Thyroid gland (tissue), 4 donors: ENCODE results near the gene AZGP1. TPM values are rescaled to one million over a fixed set of nuclear protein-coding genes. Genes with fewer than 3 reads are reported as not detected.

Experiments used
- DNase-seq, 2 donors: peaks; one replicate each; pipeline ENCODE4 v3.0.0-alpha.2; 2019
- H3K27ac ChIP-seq, 3 donors: fragments of 200-600 bp; sonication (generic); 1 replicate in 2 of 3; 2 replicates in 1 of 3; pipeline ENCODE4 v1.5.1; 2016 to 2019; ENCODE audit warnings: mild to moderate bottlenecking in 1 of 3, moderate library complexity in 1 of 3
- H3K27me3 ChIP-seq: fragments of 200-600 bp; sonication (generic); one replicate; pipeline ENCODE4 v1.5.1; 2019
- H3K36me3 ChIP-seq, 2 donors: fragments of 200-600 bp; sonication (generic); one replicate each; pipeline ENCODE4 v1.5.1; 2016 to 2019
- H3K4me1 ChIP-seq, 2 donors: fragments of 200-600 bp; sonication (generic); one replicate each; pipeline ENCODE4 v1.5.1; 2017 to 2019
- H3K4me3 ChIP-seq, 3 donors: fragments of 200-600 bp; sonication (generic); replicated peaks in 1 of 3; 1 replicate in 2 of 3; 2 replicates in 1 of 3; pipeline ENCODE4 v1.5.1; 2016; ENCODE audit warnings: mild to moderate bottlenecking in 1 of 3
- H3K9me3 ChIP-seq: fragments of 200-600 bp; sonication (generic); one replicate; pipeline ENCODE4 v1.5.1; 2017
- POLR2A ChIP-seq, 2 donors: fragments of 450-650 bp; IDR thresholded peaks; one replicate each; pipeline ENCODE4 v1.6.1; 2017; ENCODE audit warnings: antibody characterized with exemption in 2 of 2, mild to moderate bottlenecking in 2 of 2, moderate library complexity in 1 of 2
- WGBS, 2 donors: methylation state at CpG; one replicate each; pipeline ENCODE4 v1.1.5; 2017; 5-methylcytosine and 5-hydroxymethylcytosine counted together
- intact Hi-C: fragments of 100-400 bp; cut with DNase I; formaldehyde crosslinking; loops from one replicate; pipeline ENCODE4 v1.15.1; 2023
- total RNA-seq, 4 donors: library from RNA; depleted of rRNA; stranded (reverse); fragments of >200 nt; gene quantifications; one replicate each; pipeline ENCODE4 v1.2.3, GENCODE V29; 2016
- TF ChIP-seq, protein P1 (sequence below), 6 experiments: fragments of 200-600 bp in 3 of 6; fragments of 450-650 bp in 3 of 6; sonication (generic) in 3 of 6; IDR thresholded peaks; one replicate each; pipeline ENCODE4 v1.5.1; 2016 to 2019; ENCODE audit warnings: antibody characterized with exemption in 6 of 6, mild to moderate bottlenecking in 2 of 6, inconsistent platforms in 1 of 6, moderate library complexity in 1 of 6

Gene AZGP1
- total RNA-seq = 1 to 10 TPM in 3 of 4 donors, not detected in 1; 1.6 to 3.5 (median 3.1) TPM

DNA sequence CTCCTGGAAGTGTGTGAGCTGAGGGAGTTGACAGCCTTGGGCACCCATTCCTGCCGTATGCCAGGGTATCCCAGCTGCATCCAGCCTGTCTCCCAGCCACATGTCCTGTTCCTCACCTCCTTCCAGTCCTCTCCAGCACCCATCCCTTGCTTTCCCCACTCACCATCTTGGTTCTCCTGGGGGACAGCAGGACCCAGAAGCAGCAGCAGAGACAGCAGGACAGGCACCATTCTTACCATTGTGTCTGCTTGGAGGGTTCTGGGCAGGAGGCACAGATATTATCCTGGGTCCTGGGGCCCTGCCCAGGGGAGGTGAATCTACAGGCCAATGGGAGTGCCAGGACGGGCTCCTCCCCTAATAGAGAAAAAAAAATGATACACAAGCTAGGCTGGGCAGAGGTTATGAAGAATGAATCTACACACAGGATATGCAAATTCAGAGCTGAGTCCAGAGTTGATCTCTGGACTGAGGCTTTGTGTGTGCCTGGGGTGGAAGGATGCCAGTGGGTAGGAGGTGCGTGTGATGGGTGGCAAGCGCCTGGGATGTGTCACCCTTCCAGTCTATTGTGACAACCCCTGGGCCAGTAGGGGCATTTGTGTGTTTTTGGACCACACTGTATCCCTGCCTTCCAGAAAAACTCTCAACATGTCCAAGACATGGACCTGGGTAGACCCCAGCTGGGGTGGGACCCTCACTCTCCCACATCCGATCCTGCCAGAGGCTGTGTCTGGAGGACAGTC, at the start of gene AZGP1:
Gene AZGP1 (minus strand): TSS at position 250 of the 740 bp plus-strand sequence. CDS start 11 bp downstream, at position 239.
- Histone ChIP-seq H3K27ac (no peak within 1 kb of the TSS), H3K4me1 (no peaks in the 10 kb centered on the region), H3K36me3 (no peaks in the 10 kb centered on the region), H3K9me3 (no peaks in the 10 kb centered on the region), H3K27me3 (no peaks in the 10 kb centered on the region), H3K4me3 (no peak within 1 kb of the TSS)
- TF ChIP-seq, protein P1, sequence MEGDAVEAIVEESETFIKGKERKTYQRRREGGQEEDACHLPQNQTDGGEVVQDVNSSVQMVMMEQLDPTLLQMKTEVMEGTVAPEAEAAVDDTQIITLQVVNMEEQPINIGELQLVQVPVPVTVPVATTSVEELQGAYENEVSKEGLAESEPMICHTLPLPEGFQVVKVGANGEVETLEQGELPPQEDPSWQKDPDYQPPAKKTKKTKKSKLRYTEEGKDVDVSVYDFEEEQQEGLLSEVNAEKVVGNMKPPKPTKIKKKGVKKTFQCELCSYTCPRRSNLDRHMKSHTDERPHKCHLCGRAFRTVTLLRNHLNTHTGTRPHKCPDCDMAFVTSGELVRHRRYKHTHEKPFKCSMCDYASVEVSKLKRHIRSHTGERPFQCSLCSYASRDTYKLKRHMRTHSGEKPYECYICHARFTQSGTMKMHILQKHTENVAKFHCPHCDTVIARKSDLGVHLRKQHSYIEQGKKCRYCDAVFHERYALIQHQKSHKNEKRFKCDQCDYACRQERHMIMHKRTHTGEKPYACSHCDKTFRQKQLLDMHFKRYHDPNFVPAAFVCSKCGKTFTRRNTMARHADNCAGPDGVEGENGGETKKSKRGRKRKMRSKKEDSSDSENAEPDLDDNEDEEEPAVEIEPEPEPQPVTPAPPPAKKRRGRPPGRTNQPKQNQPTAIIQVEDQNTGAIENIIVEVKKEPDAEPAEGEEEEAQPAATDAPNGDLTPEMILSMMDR (IDR thresholded peaks at IDR 0.05) = no peak
- no peak for TF ChIP-seq POLR2A (IDR thresholded peaks at IDR 0.05)
- no peak for DNase-seq
- 74 to 85% methylated on average over 5 of the region's 5 CpGs for WGBS, 2 donors
- intact Hi-C loops = loop anchor here (5.0 kb wide), 2 partner anchors 54 to 156 kb away; no protein-coding TSS in a partner anchor

DNA sequence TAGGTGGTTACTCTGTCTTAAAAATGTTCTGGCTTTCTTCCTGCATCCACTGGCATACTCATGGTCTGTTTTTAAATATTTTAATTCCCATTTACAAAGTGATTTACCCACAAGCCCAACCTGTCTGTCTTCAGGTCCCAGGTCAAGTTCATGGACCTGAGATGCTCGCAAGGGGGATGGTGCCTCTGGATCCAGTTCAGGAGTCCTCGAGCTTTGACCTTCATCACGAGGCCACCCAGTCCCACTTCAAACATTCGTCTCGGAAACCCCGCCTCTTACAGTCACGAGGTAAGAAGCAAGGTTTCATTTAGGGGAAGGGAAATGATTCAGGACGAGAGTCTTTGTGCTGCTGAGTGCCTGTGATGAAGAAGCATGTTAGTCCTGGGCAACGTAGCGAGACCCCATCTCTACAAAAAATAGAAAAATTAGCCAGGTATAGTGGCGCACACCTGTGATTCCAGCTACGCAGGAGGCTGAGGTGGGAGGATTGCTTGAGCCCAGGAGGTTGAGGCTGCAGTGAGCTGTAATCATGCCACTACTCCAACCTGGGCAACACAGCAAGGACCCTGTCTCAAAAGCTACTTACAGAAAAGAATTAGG, 48.3 kb upstream of the AZGP1 start:
- no peak overlapping the region for H3K4me3 ChIP-seq
- no peak overlapping the region for H3K27ac ChIP-seq
- peaks cover 24 to 31% of the 10 kb centered on the region in 2 donors for H3K36me3 ChIP-seq
- H3K9me3 ChIP-seq = no peaks in the 10 kb centered on the region
- TF ChIP-seq, protein P1 (IDR thresholded peaks at IDR 0.05) = no peak
- no peak for TF ChIP-seq POLR2A (IDR thresholded peaks at IDR 0.05)
- DNase-seq = no peak
- H3K4me1 ChIP-seq = no peaks in the 10 kb centered on the region
- 91 to 93% methylated on average over 12 of the region's 12 CpGs for WGBS, 2 donors
- no peaks in the 10 kb centered on the region for H3K27me3 ChIP-seq
- intact Hi-C loops = no loop called here

DNA sequence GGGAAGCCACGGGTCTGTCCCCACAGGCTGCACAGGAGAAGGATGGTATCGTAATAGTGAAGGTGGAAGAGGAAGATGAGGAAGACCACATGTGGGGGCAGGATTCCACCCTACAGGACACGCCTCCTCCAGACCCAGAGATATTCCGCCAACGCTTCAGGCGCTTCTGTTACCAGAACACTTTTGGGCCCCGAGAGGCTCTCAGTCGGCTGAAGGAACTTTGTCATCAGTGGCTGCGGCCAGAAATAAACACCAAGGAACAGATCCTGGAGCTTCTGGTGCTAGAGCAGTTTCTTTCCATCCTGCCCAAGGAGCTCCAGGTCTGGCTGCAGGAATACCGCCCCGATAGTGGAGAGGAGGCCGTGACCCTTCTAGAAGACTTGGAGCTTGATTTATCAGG, 47.7 kb upstream of the AZGP1 start:
- 90 to 93% methylated on average over 12 of the region's 12 CpGs for WGBS, 2 donors
- peaks cover 24 to 31% of the 10 kb centered on the region in 2 donors for H3K36me3 ChIP-seq

DNA sequence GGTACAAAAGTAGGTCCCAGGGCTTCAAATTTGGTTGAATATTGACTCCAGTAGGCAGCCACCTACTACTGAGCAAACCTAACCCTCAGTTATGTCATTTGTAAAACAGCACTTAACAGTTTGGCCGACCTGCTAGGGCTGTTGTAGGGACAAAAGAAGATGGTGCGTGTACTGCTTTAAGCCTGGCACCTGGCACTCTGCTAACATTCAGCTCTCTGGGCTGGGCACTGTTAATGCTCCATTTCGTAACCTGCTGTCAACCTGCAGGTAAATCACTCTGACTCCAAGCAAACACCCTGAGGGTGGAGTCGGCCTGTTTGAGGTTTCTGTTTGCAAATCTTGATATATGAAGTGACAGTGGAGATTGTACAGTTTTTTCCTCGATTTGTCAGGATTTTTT, 46.8 kb upstream of the AZGP1 start:
- Histone ChIP-seq H3K4me3 (no peak overlapping the region), H3K4me1 (peaks cover 2% of the 10 kb centered on the region in 2 donors), H3K36me3 (peaks cover 24 to 31% of the 10 kb centered on the region in 2 donors), H3K27ac (no peak overlapping the region), H3K27me3 (no peaks in the 10 kb centered on the region), H3K9me3 (no peaks in the 10 kb centered on the region)
- WGBS, 2 donors = 85 to 90% methylated on average over 5 of the region's 5 CpGs
- intact Hi-C loops = no loop called here
- no peak for DNase-seq
- TF ChIP-seq, protein P1 (IDR thresholded peaks at IDR 0.05) = no peak
- no peak for TF ChIP-seq POLR2A (IDR thresholded peaks at IDR 0.05)

More for the DNA sequence above, 47.7 kb upstream of the AZGP1 start:
- no peak overlapping the region for H3K4me3 ChIP-seq
- TF ChIP-seq, protein P1 (IDR thresholded peaks at IDR 0.05) = no peak
- no peak for TF ChIP-seq POLR2A (IDR thresholded peaks at IDR 0.05)
- H3K9me3 ChIP-seq = no peaks in the 10 kb centered on the region
- intact Hi-C loops = no loop called here
- H3K4me1 ChIP-seq = no peaks in the 10 kb centered on the region
- no peaks in the 10 kb centered on the region for H3K27me3 ChIP-seq
- no peak overlapping the region for H3K27ac ChIP-seq
- no peak for DNase-seq

DNA sequence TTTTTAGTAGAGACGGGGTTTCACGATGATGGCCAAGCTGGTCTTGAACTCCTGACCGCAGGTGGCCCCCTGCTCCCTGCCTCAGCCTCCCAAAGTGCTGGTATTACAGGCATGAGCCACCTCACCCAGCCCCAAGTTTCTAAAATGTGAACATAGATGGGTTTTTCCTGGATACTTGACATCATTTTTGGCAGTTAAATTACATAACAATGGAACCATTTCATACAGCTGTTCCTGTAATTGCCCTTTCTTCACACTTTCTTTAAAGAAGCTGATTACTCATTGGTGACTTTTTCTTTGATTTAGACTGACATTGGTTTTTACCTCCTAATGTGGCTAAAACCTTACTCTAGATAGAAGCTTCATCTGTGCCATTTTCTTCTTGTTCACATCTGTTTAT, 45.5 kb upstream of the AZGP1 start:
- Histone ChIP-seq H3K27me3 (no peaks in the 10 kb centered on the region), H3K4me3 (no peak overlapping the region), H3K4me1 (peaks cover 15% of the 10 kb centered on the region in 2 donors), H3K36me3 (peaks cover 18 to 26% of the 10 kb centered on the region in 2 donors), H3K9me3 (no peaks in the 10 kb centered on the region), H3K27ac (no peak overlapping the region)
- no peak for DNase-seq
- TF ChIP-seq POLR2A (IDR thresholded peaks at IDR 0.05) = no peak
- TF ChIP-seq, protein P1 (IDR thresholded peaks at IDR 0.05) = no peak
- WGBS, 2 donors = 89 to 93% methylated on average over 3 of the region's 3 CpGs
- intact Hi-C loops = no loop called here
